ENCODE results near the gene CARMIL1.

- TF ChIP-seq POLR2A (IDR thresholded peaks at IDR 0.05): no peak
- TF ChIP-seq, protein P1, sequence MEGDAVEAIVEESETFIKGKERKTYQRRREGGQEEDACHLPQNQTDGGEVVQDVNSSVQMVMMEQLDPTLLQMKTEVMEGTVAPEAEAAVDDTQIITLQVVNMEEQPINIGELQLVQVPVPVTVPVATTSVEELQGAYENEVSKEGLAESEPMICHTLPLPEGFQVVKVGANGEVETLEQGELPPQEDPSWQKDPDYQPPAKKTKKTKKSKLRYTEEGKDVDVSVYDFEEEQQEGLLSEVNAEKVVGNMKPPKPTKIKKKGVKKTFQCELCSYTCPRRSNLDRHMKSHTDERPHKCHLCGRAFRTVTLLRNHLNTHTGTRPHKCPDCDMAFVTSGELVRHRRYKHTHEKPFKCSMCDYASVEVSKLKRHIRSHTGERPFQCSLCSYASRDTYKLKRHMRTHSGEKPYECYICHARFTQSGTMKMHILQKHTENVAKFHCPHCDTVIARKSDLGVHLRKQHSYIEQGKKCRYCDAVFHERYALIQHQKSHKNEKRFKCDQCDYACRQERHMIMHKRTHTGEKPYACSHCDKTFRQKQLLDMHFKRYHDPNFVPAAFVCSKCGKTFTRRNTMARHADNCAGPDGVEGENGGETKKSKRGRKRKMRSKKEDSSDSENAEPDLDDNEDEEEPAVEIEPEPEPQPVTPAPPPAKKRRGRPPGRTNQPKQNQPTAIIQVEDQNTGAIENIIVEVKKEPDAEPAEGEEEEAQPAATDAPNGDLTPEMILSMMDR (IDR thresholded peaks at IDR 0.05): no peak
Observed at GRCh38 chr6:25504661-25505060, 225.5 kb downstream of the CARMIL1 start.
